Chondrocyte (in vitro differentiated cells): ENCODE results near the gene ITPR2. TPM values are rescaled to one million over a fixed set of nuclear protein-coding genes. Genes with fewer than 3 reads are reported as not detected.

Source experiments
- DNase-seq: peaks from one replicate; pipeline ENCODE4 v3.0.0; 2021; ENCODE audit warnings: mixed read lengths, low spot score
- H3K27ac Mint-ChIP-seq: one replicate; pipeline ENCODE4 v1.8.0; 2021; ENCODE audit warnings: mild to moderate bottlenecking, moderate library complexity, mixed read lengths; ENCODE audit not compliant: unreplicated experiment
- H3K27me3 Mint-ChIP-seq: 2 replicates; pipeline ENCODE4 v1.8.0; 2021; ENCODE audit warnings: low read depth, mixed read lengths
- H3K36me3 Mint-ChIP-seq: 2 replicates; pipeline ENCODE4 v1.8.0; 2021; ENCODE audit warnings: low read depth, mixed read lengths
- H3K4me1 Mint-ChIP-seq: 2 replicates; pipeline ENCODE4 v1.8.0; 2021; ENCODE audit warnings: low read depth, mild to moderate bottlenecking, mixed read lengths
- H3K4me3 Mint-ChIP-seq: one replicate; pipeline ENCODE4 v1.8.0; 2021; ENCODE audit warnings: mild to moderate bottlenecking, moderate library complexity, mixed read lengths; ENCODE audit not compliant: unreplicated experiment
- H3K9me3 Mint-ChIP-seq: 2 replicates; pipeline ENCODE4 v1.8.0; 2021; ENCODE audit warnings: low read depth, mixed read lengths
- total RNA-seq: library from RNA; stranded (reverse); gene quantifications from 3 replicates; pipeline ENCODE4 v1.2.1, GENCODE V29; 2021
- TF ChIP-seq, protein P1 (sequence below): fragments of 200-600 bp; sonication (generic); IDR thresholded peaks from 2 replicates; pipeline ENCODE4 v1.5.0; 2021; ENCODE audit warnings: antibody characterized with exemption, mild to moderate bottlenecking, moderate library complexity

The ITPR2 gene
- total RNA-seq, 1 donor from 2014 or later, result 18.7 TPM

DNA sequence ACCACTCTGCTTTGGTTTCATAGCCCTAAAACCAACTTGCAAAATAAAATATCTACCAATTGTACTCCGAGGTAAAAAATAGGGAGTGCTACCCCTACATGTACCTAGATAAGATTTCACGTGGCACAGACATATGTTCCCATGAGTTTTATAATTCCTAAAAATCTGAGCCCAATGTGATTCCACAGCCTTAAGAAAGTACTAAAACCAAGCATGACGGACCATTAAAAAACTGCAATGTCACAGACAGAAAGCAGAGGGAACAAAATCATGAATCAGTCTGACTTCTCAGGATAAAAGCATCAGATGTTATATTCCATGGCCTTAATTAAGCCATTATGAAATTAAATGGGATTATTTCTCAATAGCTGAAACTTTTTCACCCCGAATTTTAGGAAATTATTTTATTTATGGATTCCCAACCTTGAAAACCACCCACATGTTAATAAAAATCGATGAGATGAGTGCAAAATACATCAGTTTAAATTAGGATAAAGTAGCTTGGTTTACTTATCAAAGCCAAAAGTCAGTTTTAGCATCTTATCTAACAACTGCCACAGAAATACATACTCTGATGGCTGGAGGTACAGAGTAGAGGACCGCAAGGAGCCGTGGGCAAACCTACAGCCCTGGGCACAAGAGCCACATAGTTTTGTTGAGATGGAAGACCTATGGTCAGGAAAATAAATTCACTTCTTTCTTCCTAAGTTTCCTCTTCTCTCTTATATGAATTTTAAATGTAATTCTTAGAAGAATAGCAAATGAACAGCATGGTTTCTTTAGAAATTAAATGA lies 4.5 kb downstream of the ITPR2 start:
- no peaks in the 10 kb centered on the region for H3K27me3 Mint-ChIP-seq
- no peak overlapping the region for H3K27ac Mint-ChIP-seq
- DNase-seq, result no peak
- no peak overlapping the region for H3K4me3 Mint-ChIP-seq
- TF ChIP-seq, protein P1, sequence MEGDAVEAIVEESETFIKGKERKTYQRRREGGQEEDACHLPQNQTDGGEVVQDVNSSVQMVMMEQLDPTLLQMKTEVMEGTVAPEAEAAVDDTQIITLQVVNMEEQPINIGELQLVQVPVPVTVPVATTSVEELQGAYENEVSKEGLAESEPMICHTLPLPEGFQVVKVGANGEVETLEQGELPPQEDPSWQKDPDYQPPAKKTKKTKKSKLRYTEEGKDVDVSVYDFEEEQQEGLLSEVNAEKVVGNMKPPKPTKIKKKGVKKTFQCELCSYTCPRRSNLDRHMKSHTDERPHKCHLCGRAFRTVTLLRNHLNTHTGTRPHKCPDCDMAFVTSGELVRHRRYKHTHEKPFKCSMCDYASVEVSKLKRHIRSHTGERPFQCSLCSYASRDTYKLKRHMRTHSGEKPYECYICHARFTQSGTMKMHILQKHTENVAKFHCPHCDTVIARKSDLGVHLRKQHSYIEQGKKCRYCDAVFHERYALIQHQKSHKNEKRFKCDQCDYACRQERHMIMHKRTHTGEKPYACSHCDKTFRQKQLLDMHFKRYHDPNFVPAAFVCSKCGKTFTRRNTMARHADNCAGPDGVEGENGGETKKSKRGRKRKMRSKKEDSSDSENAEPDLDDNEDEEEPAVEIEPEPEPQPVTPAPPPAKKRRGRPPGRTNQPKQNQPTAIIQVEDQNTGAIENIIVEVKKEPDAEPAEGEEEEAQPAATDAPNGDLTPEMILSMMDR, result no peak
- H3K9me3 Mint-ChIP-seq, result no peaks in the 10 kb centered on the region
- H3K36me3 Mint-ChIP-seq, result no peaks in the 10 kb centered on the region
- H3K4me1 Mint-ChIP-seq, result peaks cover 17% of the 10 kb centered on the region

DNA sequence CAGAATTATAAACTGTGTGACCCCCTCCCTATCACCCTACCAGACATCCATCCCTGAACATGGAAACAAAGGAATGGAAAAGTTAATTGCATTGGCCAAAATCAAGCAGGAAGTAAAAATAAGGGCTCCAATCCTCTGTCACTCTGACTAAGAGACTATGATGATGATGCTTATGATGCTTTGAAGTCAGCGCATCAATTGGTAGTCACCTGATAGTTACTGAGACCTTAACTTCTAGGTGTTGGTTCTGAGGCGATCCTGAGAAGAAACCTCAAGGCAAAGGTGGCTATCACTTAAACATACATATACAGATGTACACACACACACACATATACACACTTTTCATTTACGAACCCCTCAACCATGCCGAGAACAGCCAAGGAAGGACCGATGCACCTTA lies 6.6 kb downstream of the ITPR2 start:
- TF ChIP-seq, protein P1, result no peak
- Mint-ChIP-seq H3K4me1 (peaks cover 31% of the 10 kb centered on the region), H3K27ac (no peak overlapping the region), H3K4me3 (no peak overlapping the region), H3K27me3 (no peaks in the 10 kb centered on the region), H3K9me3 (no peaks in the 10 kb centered on the region), H3K36me3 (no peaks in the 10 kb centered on the region)
- no peak for DNase-seq

DNA sequence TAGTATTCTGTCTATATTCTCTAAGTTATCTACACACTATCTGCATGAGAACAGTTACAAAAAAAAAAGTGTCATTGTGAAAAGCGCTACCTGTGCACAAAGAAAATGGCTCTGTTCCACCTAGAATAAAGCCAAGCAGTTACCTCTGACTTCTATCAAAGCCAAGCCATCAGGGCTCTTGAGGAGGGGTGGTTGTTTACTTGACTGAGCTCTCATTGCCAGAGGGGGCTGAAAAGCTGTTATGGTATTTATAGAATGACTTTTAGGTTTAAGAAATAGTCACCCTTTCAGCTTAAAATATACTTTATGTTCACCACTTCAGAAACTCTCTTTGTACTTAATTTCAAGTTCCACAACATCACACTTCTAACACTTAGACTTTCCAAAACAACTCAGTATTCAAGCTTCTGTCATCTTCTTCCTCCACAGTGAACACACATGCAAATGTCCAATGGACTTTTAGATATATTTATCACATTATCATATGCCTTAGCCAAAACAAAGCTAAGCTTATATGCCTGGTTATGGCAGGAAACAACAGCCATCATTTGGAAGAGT lies 7.5 kb downstream of the ITPR2 start:
- H3K27ac Mint-ChIP-seq, result no peak overlapping the region
- H3K36me3 Mint-ChIP-seq, result no peaks in the 10 kb centered on the region
- peaks cover 31% of the 10 kb centered on the region for H3K4me1 Mint-ChIP-seq
- H3K27me3 Mint-ChIP-seq, result no peaks in the 10 kb centered on the region
- TF ChIP-seq, protein P1, result no peak
- DNase-seq, result no peak
- no peaks in the 10 kb centered on the region for H3K9me3 Mint-ChIP-seq
- H3K4me3 Mint-ChIP-seq, result no peak overlapping the region

DNA sequence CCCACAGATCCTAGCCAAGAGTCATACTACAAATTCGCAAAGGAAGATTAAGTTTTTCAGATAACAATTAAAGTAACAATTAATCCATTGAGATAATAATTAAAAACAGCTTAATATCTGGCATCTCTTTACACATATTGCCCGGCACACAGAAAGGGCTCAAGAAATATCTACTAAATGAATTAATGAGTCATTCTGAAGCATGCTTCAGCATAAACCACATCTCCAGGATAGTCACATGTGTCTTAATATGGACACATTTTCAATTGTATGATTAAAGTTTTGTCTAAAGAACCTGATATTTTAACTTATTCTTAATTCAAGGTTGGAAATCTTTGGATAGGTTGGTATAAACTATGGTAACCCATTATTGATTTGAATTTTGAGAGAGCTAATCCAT lies 9.6 kb downstream of the ITPR2 start:
- H3K9me3 Mint-ChIP-seq, result no peaks in the 10 kb centered on the region
- H3K4me3 Mint-ChIP-seq, result no peak overlapping the region
- DNase-seq, result no peak
- H3K4me1 Mint-ChIP-seq, result peaks cover 30% of the 10 kb centered on the region
- TF ChIP-seq, protein P1, result no peak
- no peak overlapping the region for H3K27ac Mint-ChIP-seq
- no peaks in the 10 kb centered on the region for H3K36me3 Mint-ChIP-seq
- H3K27me3 Mint-ChIP-seq, result no peaks in the 10 kb centered on the region

DNA sequence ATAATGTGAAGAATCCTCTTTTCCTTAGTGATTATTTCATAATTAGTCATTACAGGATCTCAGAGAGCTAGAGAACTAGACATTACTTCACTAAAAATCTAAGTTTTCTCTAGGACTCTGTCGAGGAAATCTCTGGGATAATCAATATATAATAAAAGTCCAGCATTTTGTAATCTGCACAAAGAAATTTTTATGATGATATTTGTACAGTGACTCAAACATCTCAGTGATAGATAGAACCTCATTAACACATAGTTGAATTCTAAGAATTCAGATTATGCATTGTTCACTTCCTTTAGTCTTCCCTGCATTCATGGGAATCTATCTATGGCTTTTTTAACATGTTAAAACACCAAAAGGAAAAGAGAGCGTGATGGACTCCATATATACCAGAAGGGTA lies 11.0 kb downstream of the ITPR2 start:
- H3K27ac Mint-ChIP-seq, result no peak overlapping the region

More for the DNA sequence above, 11.0 kb downstream of the ITPR2 start:
- TF ChIP-seq, protein P1, result no peak
- no peak overlapping the region for H3K4me3 Mint-ChIP-seq
- no peaks in the 10 kb centered on the region for H3K9me3 Mint-ChIP-seq
- H3K27me3 Mint-ChIP-seq, result no peaks in the 10 kb centered on the region
- DNase-seq, result no peak
- peaks cover 34% of the 10 kb centered on the region for H3K4me1 Mint-ChIP-seq
- no peaks in the 10 kb centered on the region for H3K36me3 Mint-ChIP-seq
